LNCAP (cell line): ENCODE results near the gene ADAMTS4.
A peak's percentile ranks its signal among the peaks of the same experiment; 100 is the strongest.

Experiments
- CTCF ChIP-seq: fragments of 450-650 bp; IDR thresholded peaks from 2 replicates; pipeline ENCODE4 v1.5.1; 2017; ENCODE audit warnings: mild to moderate bottlenecking

Gene ADAMTS4

GRCh38 chr1:161158316-161159010 is 40.4 kb downstream of the ADAMTS4 start:
- no peak for TF ChIP-seq CTCF

GRCh38 chr1:161157867-161158266 is 41.0 kb downstream of the ADAMTS4 start:
- no peak for TF ChIP-seq CTCF

- no peak for TF ChIP-seq CTCF
These were observed 45.0 kb downstream of the ADAMTS4 start, which contains the start of gene UFC1 for GRCh38 chr1:161153682-161154337. Gene UFC1, plus strand, starts transcription at chr1:161153978. Its CDS starts 20 bp downstream, at chr1:161153998.

GRCh38 chr1:161153176-161153575 is 45.7 kb downstream of the ADAMTS4 start:
- TF ChIP-seq CTCF = no peak

GRCh38 chr1:161145832-161146231 is 53.0 kb downstream of the ADAMTS4 start:
- no peak for TF ChIP-seq CTCF

GRCh38 chr1:161140755-161141400 is 58.0 kb downstream of the ADAMTS4 start:
- TF ChIP-seq CTCF = no peak

- peak; percentile 61 for TF ChIP-seq CTCF
These were observed 59.1 kb downstream of the ADAMTS4 start for GRCh38 chr1:161139766-161140165.
